ENCODE data around the gene PEPD.

- no peak for TF ChIP-seq TAF1 (IDR thresholded peaks at IDR 0.05; ENCODE audit: borderline replicate concordance, insufficient read depth, low read length)
- no peak for TF ChIP-seq POLR2AphosphoS5 (IDR thresholded peaks at IDR 0.05; ENCODE audit: low read depth, low read length)
- TF ChIP-seq FOXP2 (optimal IDR thresholded peaks at IDR 0.05; ENCODE audit: borderline replicate concordance, extremely low read depth, extremely low read length, insufficient read depth) = no peak
- no peak for TF ChIP-seq REST (IDR thresholded peaks at IDR 0.05; ENCODE audit: insufficient read depth in 1 of 2, low read depth in 2 of 2, low read length in 2 of 2)
These were observed 56.2 kb downstream of the PEPD start for GRCh38 chr19:33465371-33465770.

Data from PFSK-1 (cell line).